Esophagus muscularis mucosa (tissue), 4 donors: ENCODE results near the gene CST1. TPM values are rescaled to one million over a fixed set of nuclear protein-coding genes. Genes with fewer than 3 reads are reported as not detected.
"Not testable (repeated sequence)": the region's sequence is repeated elsewhere in the genome, so short reads cannot be mapped to it uniquely, and the experiment has no call there.

Source experiments
- DNase-seq: peaks from one replicate; pipeline ENCODE4 v3.0.0-alpha.2; 2017; ENCODE audit errors: extremely low spot score
- H3K27ac ChIP-seq, 4 donors: fragments of 200-600 bp; sonication (generic); replicated peaks in 1 of 4; 1 replicate in 3 of 4; 2 replicates in 1 of 4; pipeline ENCODE4 v1.5.1; 2016 to 2019; ENCODE audit warnings: mild to moderate bottlenecking in 1 of 4
- H3K27me3 ChIP-seq, 4 donors: fragments of 200-600 bp; sonication (generic); one replicate each; pipeline versions ENCODE4 v1.5.1 to v1.6.0; 2016 to 2019
- H3K36me3 ChIP-seq, 4 donors: fragments of 200-600 bp; sonication (generic); one replicate each; pipeline ENCODE4 v1.5.1; 2016 to 2019
- H3K4me1 ChIP-seq, 4 donors: fragments of 200-600 bp; sonication (generic); one replicate each; pipeline ENCODE4 v1.5.1; 2016 to 2019
- H3K4me3 ChIP-seq, 4 donors: fragments of 200-600 bp; sonication (generic); 1 replicate in 2 of 4; 2 replicates in 2 of 4; pipeline ENCODE4 v1.5.1; 2016 to 2019; ENCODE audit warnings: mild to moderate bottlenecking in 4 of 4, moderate library complexity in 1 of 4
- H3K9me3 ChIP-seq, 4 donors: fragments of 200-600 bp; sonication (generic); 1 replicate in 3 of 4; 2 replicates in 1 of 4; pipeline ENCODE4 v1.5.1; 2016 to 2019
- EP300 ChIP-seq: sonication (generic); formaldehyde crosslinking; IDR thresholded peaks from one replicate; pipeline ENCODE4 v1.6.1; 2017; ENCODE audit warnings: antibody characterized with exemption
- POLR2A ChIP-seq: fragments of 450-650 bp; IDR thresholded peaks from one replicate; pipeline ENCODE4 v1.6.1; 2017; ENCODE audit warnings: antibody characterized with exemption, moderate library complexity, mild to moderate bottlenecking, low read depth
- POLR2AphosphoS5 ChIP-seq, 2 donors: sonication (generic); formaldehyde crosslinking; IDR thresholded peaks; one replicate each; pipeline ENCODE4 v1.6.1; 2017; ENCODE audit warnings: antibody characterized with exemption in 2 of 2
- WGBS: methylation state at CpG from one replicate; pipeline ENCODE4 v1.1.5; 2018; 5-methylcytosine and 5-hydroxymethylcytosine counted together
- intact Hi-C: fragments of 100-400 bp; cut with DNase I; formaldehyde crosslinking; loops from one replicate; pipeline ENCODE4 v1.15.1; 2023
- total RNA-seq, 4 donors: library from RNA; depleted of rRNA; stranded (reverse); fragments of >200 nt; gene quantifications; one replicate each; pipeline versions ENCODE4 v1.1.0 to v1.2.1, GENCODE V29; 2016
- TF ChIP-seq, protein P1 (sequence below), 3 experiments: fragments of 200-600 bp in 2 of 3; fragments of 450-650 bp in 1 of 3; sonication (generic) in 2 of 3; IDR thresholded peaks; one replicate each; pipeline ENCODE4 v1.5.1; 2017 to 2019; ENCODE audit warnings: antibody characterized with exemption in 3 of 3, mild to moderate bottlenecking in 2 of 3, moderate library complexity in 1 of 3

The CST1 gene
- total RNA-seq, 4 donors from 2014 or later: not detected

DNA sequence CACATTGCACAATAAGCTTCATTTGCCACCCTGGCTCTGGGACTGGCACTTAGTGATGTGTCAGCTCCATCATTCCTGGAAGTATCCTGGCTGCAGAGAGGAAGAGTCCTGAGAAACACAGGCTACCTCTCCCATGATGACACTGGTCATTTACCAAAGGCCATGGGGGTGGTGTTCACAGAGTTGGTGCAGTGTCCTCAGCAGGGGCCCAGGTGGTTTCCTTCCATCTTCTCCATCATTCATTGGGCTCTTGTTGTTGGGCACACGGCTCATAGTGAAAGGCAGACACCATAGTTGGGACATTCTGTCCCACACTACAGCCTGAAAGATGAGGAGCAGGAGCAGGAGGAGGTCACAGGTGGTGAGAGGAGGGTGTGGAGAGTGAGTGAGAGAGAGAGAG lies 15.8 kb upstream of the CST1 start:
- Histone ChIP-seq H3K4me1 (no peaks in the 10 kb centered on the region), H3K36me3 (no peaks in the 10 kb centered on the region), H3K9me3 (peaks cover 0 to 6% (median 0%) of the 10 kb centered on the region in 4 donors), H3K27ac (no peak overlapping the region), H3K27me3 (peaks cover 0 to 12% (median 0%) of the 10 kb centered on the region in 4 donors), H3K4me3 (no peak overlapping the region)
- 58% methylated on average over 1 of the region's 1 CpG for WGBS
- DNase-seq: peak; percentile 87
- intact Hi-C loops: no loop called here
- TF ChIP-seq, protein P1, sequence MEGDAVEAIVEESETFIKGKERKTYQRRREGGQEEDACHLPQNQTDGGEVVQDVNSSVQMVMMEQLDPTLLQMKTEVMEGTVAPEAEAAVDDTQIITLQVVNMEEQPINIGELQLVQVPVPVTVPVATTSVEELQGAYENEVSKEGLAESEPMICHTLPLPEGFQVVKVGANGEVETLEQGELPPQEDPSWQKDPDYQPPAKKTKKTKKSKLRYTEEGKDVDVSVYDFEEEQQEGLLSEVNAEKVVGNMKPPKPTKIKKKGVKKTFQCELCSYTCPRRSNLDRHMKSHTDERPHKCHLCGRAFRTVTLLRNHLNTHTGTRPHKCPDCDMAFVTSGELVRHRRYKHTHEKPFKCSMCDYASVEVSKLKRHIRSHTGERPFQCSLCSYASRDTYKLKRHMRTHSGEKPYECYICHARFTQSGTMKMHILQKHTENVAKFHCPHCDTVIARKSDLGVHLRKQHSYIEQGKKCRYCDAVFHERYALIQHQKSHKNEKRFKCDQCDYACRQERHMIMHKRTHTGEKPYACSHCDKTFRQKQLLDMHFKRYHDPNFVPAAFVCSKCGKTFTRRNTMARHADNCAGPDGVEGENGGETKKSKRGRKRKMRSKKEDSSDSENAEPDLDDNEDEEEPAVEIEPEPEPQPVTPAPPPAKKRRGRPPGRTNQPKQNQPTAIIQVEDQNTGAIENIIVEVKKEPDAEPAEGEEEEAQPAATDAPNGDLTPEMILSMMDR (IDR thresholded peaks at IDR 0.05): no peak
- TF ChIP-seq POLR2AphosphoS5 (IDR thresholded peaks at IDR 0.05) (no peak), POLR2A (no peak), EP300 (no peak)

- DNase-seq: peak; percentile 57
- 95% methylated on average over 4 of the region's 5 CpGs for WGBS
- peaks cover 0 to 6% (median 0%) of the 10 kb centered on the region in 4 donors for H3K9me3 ChIP-seq
- no peak overlapping the region for H3K4me3 ChIP-seq
- H3K36me3 ChIP-seq: no peaks in the 10 kb centered on the region
- H3K27ac ChIP-seq: no peak overlapping the region
- intact Hi-C loops: no loop called here
- H3K27me3 ChIP-seq: peaks cover 0 to 12% (median 0%) of the 10 kb centered on the region in 4 donors
- no peak for TF ChIP-seq EP300
- TF ChIP-seq POLR2AphosphoS5 (IDR thresholded peaks at IDR 0.05): no peak
- TF ChIP-seq, protein P1 (IDR thresholded peaks at IDR 0.05): no peak
- no peak for TF ChIP-seq POLR2A
- H3K4me1 ChIP-seq: no peaks in the 10 kb centered on the region
Measured at GRCh38 chr20:23765578-23765977, 14.8 kb upstream of the CST1 start.

DNA sequence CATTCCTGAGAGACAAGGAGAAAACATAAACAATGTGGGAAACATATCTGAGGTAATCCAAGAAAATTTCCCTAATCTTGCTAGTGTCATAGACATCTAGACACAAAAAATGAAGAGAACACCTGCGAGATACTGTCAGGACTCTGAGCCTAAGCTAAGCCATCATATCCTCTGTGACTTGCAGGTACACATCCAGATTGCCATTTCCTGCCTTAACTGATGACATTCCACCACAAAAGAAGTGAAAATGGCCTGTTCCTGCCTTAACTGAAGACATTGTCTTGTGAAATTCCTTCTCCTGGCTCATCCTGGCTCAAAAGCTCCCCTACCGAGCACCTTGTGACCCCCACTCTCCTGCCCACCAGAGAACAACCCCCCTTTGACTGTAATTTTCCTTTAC lies 13.9 kb upstream of the CST1 start:
- intact Hi-C loops, H3K4me1 ChIP-seq, H3K4me3 ChIP-seq, DNase-seq, H3K36me3 ChIP-seq, H3K27ac ChIP-seq, H3K9me3 ChIP-seq: not testable (repeated sequence)
- 22% methylated on average over 2 of the region's 2 CpGs for WGBS
- peaks cover 0 to 12% (median 0%) of the 10 kb centered on the region in 4 donors for H3K27me3 ChIP-seq

GRCh38 chr20:23763345-23763744 lies 12.6 kb upstream of the CST1 start:
- DNase-seq: no peak
- Histone ChIP-seq H3K27ac (no peak overlapping the region), H3K4me1 (no peaks in the 10 kb centered on the region), H3K4me3 (no peak overlapping the region), H3K9me3 (peaks cover 0 to 6% (median 0%) of the 10 kb centered on the region in 4 donors), H3K36me3 (no peaks in the 10 kb centered on the region), H3K27me3 (peaks cover 0 to 12% (median 0%) of the 10 kb centered on the region in 4 donors)
- intact Hi-C loops: no loop called here
- no peak for TF ChIP-seq POLR2A
- no peak for TF ChIP-seq POLR2AphosphoS5 (IDR thresholded peaks at IDR 0.05)
- no peak for TF ChIP-seq EP300
- TF ChIP-seq, protein P1 (IDR thresholded peaks at IDR 0.05): no peak

DNA sequence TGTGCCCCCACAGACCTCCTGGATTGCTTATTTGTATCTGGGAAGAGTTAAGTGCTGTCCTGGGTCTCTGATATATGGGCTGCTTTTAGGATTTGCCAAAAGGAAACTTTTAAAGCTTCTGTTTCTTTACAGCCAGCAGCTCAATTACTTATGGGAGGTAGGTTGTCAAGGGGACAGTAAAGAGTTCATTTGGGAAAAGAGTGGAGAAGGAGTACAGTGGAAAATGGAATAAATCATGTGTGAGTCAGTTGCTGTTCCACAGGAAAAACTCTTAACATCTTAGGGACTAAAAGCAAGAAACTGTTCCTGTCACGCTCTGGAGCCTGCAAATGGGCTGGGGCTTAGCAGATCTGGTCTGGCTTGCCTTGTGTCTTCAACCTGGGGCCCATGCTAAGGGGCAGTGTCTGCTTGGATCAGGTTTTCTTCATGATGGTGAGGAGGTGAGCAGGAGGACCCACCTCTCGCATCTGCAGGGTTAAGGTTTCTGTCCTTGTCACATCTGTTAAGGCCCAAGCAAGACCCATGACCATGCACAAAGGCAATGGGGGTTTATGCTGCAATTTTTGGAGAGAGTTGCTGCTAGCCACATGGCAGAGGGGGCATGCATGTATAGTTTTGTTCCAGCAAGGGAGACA lies 8.7 kb upstream of the CST1 start:
- WGBS: 83% methylated on average over 2 of the region's 2 CpGs
- no peak overlapping the region for H3K27ac ChIP-seq
- no peak for TF ChIP-seq POLR2A
- TF ChIP-seq, protein P1 (IDR thresholded peaks at IDR 0.05): no peak
- no peak for TF ChIP-seq EP300
- TF ChIP-seq POLR2AphosphoS5 (IDR thresholded peaks at IDR 0.05): no peak

DNA sequence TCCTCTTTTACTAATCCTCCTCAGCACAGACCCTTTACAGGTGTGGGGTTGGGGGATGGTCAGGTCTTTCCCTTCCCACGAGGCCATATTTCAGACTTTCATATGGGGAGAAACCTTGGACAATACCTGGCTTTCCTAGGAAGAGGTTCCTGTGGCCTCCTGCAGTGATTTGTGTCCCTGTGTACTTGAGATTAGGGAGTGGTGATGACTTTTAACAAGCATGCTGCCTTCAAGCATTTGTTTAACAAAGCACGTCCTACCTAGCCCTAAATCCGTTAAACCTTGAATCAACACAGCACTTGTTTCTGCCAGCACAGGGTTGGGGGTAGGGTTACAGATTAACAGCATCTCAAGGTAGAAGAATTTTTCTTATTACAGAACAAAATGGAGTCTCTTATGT lies 6.1 kb upstream of the CST1 start:
- H3K9me3 ChIP-seq, H3K27ac ChIP-seq, H3K27me3 ChIP-seq, intact Hi-C loops, H3K36me3 ChIP-seq, H3K4me3 ChIP-seq, H3K4me1 ChIP-seq: not testable (repeated sequence)
- DNase-seq: peak; percentile 21
- WGBS: 17% methylated on average over 3 of the region's 3 CpGs

More for the DNA sequence above, 8.7 kb upstream of the CST1 start:
- peaks cover 0 to 7% (median 3%) of the 10 kb centered on the region in 4 donors for H3K4me1 ChIP-seq
- no peaks in the 10 kb centered on the region for H3K36me3 ChIP-seq
- no peak for DNase-seq
- H3K9me3 ChIP-seq: no peaks in the 10 kb centered on the region
- H3K4me3 ChIP-seq: no peak overlapping the region
- intact Hi-C loops: no loop called here
- H3K27me3 ChIP-seq: peaks cover 0 to 12% (median 0%) of the 10 kb centered on the region in 4 donors

DNA sequence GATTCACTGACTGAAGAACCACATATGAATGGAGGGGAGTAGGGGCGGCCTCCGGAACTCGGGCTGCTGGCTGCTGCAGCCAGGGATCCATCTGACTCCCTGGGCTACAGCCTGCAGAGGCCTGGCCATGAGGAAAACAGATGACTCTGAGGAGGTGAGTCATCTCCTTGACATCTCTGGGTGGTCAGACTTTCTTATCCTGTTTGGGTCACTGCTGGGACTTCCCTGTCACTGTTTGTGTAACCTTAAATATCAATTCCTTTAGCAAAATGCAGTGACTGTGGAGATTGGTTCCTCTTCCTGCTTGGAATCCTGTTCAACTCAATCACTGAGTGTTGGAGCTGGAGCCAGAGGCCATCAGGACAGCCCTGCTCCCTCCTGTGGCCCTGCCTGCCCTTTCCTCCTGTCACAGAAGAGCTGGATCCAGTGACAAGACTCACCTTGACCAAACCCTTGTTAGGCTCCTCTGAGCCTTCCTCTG lies 4.4 kb upstream of the CST1 start:
- intact Hi-C loops, H3K4me1 ChIP-seq, H3K4me3 ChIP-seq, H3K27ac ChIP-seq, DNase-seq, H3K27me3 ChIP-seq, H3K9me3 ChIP-seq, H3K36me3 ChIP-seq: not testable (repeated sequence)
- no CpG with 5 or more reads among the region's 3 CpGs for WGBS
